IPS-20b (cell line): ENCODE data around the gene F11R.
A peak's percentile ranks its signal among the peaks of the same experiment; 100 is the strongest.
"Not testable (repeated sequence)": the region's sequence is repeated elsewhere in the genome, so short reads cannot be mapped to it uniquely, and the experiment has no call there.

Experiments used
- H3K27ac ChIP-seq: one replicate; pipeline ENCODE4 v1.5.1; 2013; ENCODE audit warnings: low read length
- H3K27me3 ChIP-seq: 2 replicates; pipeline ENCODE4 v1.6.1; 2013; ENCODE audit warnings: mild to moderate bottlenecking, low read length, inconsistent platforms; ENCODE audit not compliant: insufficient read depth
- H3K36me3 ChIP-seq: 2 replicates; pipeline ENCODE4 v1.6.1; 2013; ENCODE audit warnings: low read depth, mild to moderate bottlenecking, inconsistent platforms, low read length, moderate library complexity; ENCODE audit not compliant: insufficient read depth
- H3K4me1 ChIP-seq: 2 replicates; pipeline ENCODE4 v1.6.1; 2013; ENCODE audit warnings: mild to moderate bottlenecking, control low read depth, inconsistent platforms, low read length, moderate library complexity; ENCODE audit not compliant: insufficient read depth
- H3K4me3 ChIP-seq: 2 replicates; pipeline ENCODE4 v1.5.1; 2013; ENCODE audit warnings: mild to moderate bottlenecking, low read length, inconsistent platforms
- H3K9ac ChIP-seq: 2 replicates; pipeline ENCODE4 v1.6.1; 2013; ENCODE audit warnings: low read depth, mild to moderate bottlenecking, inconsistent platforms, low read length, moderate library complexity
- H3K9me3 ChIP-seq: 2 replicates; pipeline ENCODE4 v1.6.1; 2013; ENCODE audit warnings: mild to moderate bottlenecking, low read depth, low read length, inconsistent platforms; ENCODE audit not compliant: insufficient read depth

Gene F11R

GRCh38 chr1:161020509-161021164 lies at the start of gene F11R:
F11R (minus strand) TSS chr1:161021152; CDS start chr1:161021073, 79 bp downstream.
- Histone ChIP-seq H3K4me3 (peak within 1 kb of the TSS; percentile 87), H3K9ac (peak within 1 kb of the TSS; percentile 97), H3K27ac (peak within 1 kb of the TSS; percentile 89), H3K9me3 (no peaks in the 10 kb centered on the region), H3K36me3 (no peaks in the 10 kb centered on the region; the same call in 1 of the 2 replicates), H3K4me1 (peaks cover 24% of the 10 kb centered on the region), H3K27me3 (no peaks in the 10 kb centered on the region)

- Histone ChIP-seq H3K9ac (no peak within 1 kb of the TSS), H3K4me1 (no peaks in the 10 kb centered on the region), H3K27me3 (no peaks in the 10 kb centered on the region), H3K9me3 (no peaks in the 10 kb centered on the region), H3K27ac (no peak within 1 kb of the TSS), H3K36me3 (no peaks in the 10 kb centered on the region), H3K4me3 (no peak within 1 kb of the TSS)
These were observed 48.8 kb upstream of the F11R start, which contains the start of gene ARHGAP30 for GRCh38 chr1:161069731-161070270. ARHGAP30 (minus strand) TSS chr1:161069891; CDS start chr1:161069624, 267 bp downstream.

GRCh38 chr1:161069241-161069640 lies 48.3 kb upstream of the F11R start:
- Histone ChIP-seq H3K27ac (no peak overlapping the region), H3K27me3 (no peaks in the 10 kb centered on the region), H3K9me3 (no peaks in the 10 kb centered on the region), H3K36me3 (no peaks in the 10 kb centered on the region), H3K4me1 (no peaks in the 10 kb centered on the region; the same call in 1 of the 2 replicates), H3K9ac (no peak overlapping the region), H3K4me3 (no peak overlapping the region)

- no peaks in the 10 kb centered on the region for H3K36me3 ChIP-seq
- H3K4me1 ChIP-seq, result no peaks in the 10 kb centered on the region; the same call in none of the 2 replicates
- H3K27ac ChIP-seq, result no peak overlapping the region
- H3K27me3 ChIP-seq, result no peaks in the 10 kb centered on the region
- H3K9me3 ChIP-seq, result no peaks in the 10 kb centered on the region
- no peak overlapping the region for H3K4me3 ChIP-seq
- no peak overlapping the region for H3K9ac ChIP-seq
These were observed 47.6 kb upstream of the F11R start for GRCh38 chr1:161068306-161069234.

- no peaks in the 10 kb centered on the region for H3K36me3 ChIP-seq
- no peak overlapping the region for H3K27ac ChIP-seq
- H3K4me3 ChIP-seq, result no peak overlapping the region
- H3K4me1 ChIP-seq, result no peaks in the 10 kb centered on the region; the same call in none of the 2 replicates
- H3K9ac ChIP-seq, result no peak overlapping the region
- H3K9me3 ChIP-seq, result no peaks in the 10 kb centered on the region
- H3K27me3 ChIP-seq, result no peaks in the 10 kb centered on the region
These were observed 45.7 kb upstream of the F11R start for GRCh38 chr1:161066694-161067093.

- H3K27ac ChIP-seq, H3K9me3 ChIP-seq, H3K36me3 ChIP-seq, H3K4me1 ChIP-seq, H3K4me3 ChIP-seq, H3K27me3 ChIP-seq, H3K9ac ChIP-seq: not testable (repeated sequence)
These were observed 44.7 kb upstream of the F11R start for GRCh38 chr1:161065681-161066080.

GRCh38 chr1:161063936-161064335 lies 43.0 kb upstream of the F11R start:
- not testable (repeated sequence) for H3K9ac ChIP-seq, H3K4me1 ChIP-seq, H3K4me3 ChIP-seq, H3K36me3 ChIP-seq, H3K27me3 ChIP-seq, H3K9me3 ChIP-seq, H3K27ac ChIP-seq

GRCh38 chr1:161061419-161061818 lies 40.5 kb upstream of the F11R start:
- Histone ChIP-seq H3K27ac (no peak overlapping the region), H3K9ac (no peak overlapping the region), H3K9me3 (no peaks in the 10 kb centered on the region), H3K27me3 (no peaks in the 10 kb centered on the region), H3K4me1 (no peaks in the 10 kb centered on the region; the same call in none of the 2 replicates), H3K36me3 (no peaks in the 10 kb centered on the region), H3K4me3 (no peak overlapping the region)

GRCh38 chr1:161059293-161059692 lies 38.3 kb upstream of the F11R start:
- H3K27me3 ChIP-seq, result no peaks in the 10 kb centered on the region
- H3K4me3 ChIP-seq, result no peak overlapping the region
- H3K9me3 ChIP-seq, result no peaks in the 10 kb centered on the region
- H3K9ac ChIP-seq, result no peak overlapping the region
- no peaks in the 10 kb centered on the region for H3K36me3 ChIP-seq
- H3K27ac ChIP-seq, result no peak overlapping the region
- H3K4me1 ChIP-seq, result no peaks in the 10 kb centered on the region; the same call in none of the 2 replicates

GRCh38 chr1:161054805-161055204 lies 33.9 kb upstream of the F11R start:
- no peak overlapping the region for H3K4me3 ChIP-seq
- H3K27ac ChIP-seq, result no peak overlapping the region
- no peaks in the 10 kb centered on the region for H3K36me3 ChIP-seq
- H3K9me3 ChIP-seq, result no peaks in the 10 kb centered on the region
- H3K27me3 ChIP-seq, result no peaks in the 10 kb centered on the region
- H3K4me1 ChIP-seq, result no peaks in the 10 kb centered on the region
- no peak overlapping the region for H3K9ac ChIP-seq

- H3K9me3 ChIP-seq, result no peaks in the 10 kb centered on the region
- H3K4me1 ChIP-seq, result no peaks in the 10 kb centered on the region
- H3K36me3 ChIP-seq, result no peaks in the 10 kb centered on the region
- no peak overlapping the region for H3K9ac ChIP-seq
- H3K27ac ChIP-seq, result no peak overlapping the region
- H3K4me3 ChIP-seq, result no peak overlapping the region
- H3K27me3 ChIP-seq, result peaks cover 2% of the 10 kb centered on the region; the same call in 1 of the 2 replicates
These were observed 33.3 kb upstream of the F11R start for GRCh38 chr1:161054232-161054631.
